NCI-H187 (cell line): ENCODE measurements around the gene RPH3AL.

ENCODE experiments used
- DNase-seq, 2 experiments: peaks; one replicate each; lab custom pipeline; 2025; lab: John Stamatoyannopoulos, UW

RPH3AL gene

DNA sequence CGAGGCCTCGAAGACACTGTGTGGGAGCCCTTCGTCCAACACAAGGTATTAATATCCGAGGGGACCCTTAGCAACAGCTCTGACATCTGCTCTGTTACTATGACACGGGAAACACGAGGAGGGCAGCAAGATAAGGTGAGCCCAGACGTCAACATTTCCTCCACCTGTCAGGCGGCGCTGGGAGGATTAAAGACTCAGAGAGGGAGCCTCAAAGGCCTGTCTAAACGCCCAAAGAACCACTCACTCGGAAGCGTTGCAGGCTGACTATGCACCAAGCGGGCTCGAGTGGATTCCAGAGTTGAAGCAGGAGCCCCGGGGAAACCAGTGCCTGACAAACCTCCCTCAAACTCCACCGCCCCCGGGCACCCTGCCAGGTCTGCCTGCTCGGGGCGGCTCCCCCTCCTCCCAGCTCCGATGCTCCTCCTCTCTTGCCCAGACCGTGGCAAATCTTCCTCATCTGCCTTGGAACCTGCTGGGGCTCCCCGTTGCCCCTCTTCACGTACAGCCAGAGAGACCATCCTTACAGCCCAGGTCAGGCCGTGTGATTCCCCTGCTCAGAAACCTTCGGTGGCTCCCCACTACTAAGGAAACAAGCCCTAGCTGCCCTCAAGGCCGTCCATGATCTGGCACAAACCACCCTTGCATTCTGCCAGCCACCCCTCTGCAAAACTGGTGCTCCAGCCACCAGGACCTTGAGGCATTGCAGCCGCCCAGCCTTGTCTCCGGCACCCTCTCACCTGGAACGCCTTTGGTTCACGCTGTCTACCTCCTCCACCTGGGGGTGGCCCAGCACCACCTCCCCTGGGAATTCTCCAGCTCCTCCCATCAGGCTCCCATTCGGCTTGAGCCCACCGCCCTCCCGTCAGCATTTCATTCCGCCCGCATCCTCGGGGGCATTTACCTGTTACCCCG, 16.2 kb downstream of the RPH3AL start:
- no peak for DNase-seq

DNA sequence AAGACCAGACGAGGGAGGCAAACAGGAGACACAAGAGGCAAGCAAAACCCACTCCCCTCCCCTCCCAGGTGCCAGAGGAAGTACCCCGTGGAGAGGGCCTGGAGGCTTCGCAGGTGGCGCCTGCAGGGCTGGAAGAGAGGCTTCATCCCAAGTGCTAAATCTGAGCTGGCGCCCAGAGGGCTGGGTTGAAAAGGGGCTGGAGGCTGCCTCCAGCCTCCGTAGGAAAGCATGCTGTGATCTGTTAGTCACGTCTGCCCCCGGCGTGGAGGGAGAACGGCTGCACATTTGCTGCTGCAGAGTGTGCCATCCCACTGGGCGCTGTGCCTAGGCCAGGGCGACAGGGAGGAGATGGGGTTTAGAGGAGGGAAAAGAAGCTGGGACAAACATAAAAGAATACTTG, 16.9 kb downstream of the RPH3AL start:
- DNase-seq: peak in 1 of 2 experiments; percentile 58

DNA sequence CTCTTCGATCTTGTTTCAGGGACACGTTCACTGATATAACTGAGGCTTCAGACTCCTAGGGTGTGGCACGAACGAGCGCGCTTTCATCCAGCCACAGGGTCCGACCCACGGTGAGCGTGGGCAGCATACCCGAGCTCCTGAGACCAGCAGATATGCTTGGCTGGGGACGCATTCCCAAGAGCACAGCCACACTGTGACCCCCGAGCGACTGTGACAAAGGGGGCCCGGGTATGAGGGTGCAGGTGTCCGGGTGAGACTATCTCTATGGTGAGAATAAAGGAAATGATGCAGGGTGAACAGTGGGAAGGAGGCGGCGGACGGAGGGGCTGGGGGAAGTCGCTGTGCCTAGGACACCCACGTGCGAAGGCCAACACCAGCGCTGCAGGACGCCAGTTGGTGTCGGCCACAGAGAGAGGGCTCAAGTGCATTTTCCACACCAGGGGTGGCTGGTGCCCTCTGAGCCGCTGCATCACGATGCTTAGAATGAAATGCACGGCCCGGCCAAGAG, 17.6 kb downstream of the RPH3AL start:
- DNase-seq: no peak

DNA sequence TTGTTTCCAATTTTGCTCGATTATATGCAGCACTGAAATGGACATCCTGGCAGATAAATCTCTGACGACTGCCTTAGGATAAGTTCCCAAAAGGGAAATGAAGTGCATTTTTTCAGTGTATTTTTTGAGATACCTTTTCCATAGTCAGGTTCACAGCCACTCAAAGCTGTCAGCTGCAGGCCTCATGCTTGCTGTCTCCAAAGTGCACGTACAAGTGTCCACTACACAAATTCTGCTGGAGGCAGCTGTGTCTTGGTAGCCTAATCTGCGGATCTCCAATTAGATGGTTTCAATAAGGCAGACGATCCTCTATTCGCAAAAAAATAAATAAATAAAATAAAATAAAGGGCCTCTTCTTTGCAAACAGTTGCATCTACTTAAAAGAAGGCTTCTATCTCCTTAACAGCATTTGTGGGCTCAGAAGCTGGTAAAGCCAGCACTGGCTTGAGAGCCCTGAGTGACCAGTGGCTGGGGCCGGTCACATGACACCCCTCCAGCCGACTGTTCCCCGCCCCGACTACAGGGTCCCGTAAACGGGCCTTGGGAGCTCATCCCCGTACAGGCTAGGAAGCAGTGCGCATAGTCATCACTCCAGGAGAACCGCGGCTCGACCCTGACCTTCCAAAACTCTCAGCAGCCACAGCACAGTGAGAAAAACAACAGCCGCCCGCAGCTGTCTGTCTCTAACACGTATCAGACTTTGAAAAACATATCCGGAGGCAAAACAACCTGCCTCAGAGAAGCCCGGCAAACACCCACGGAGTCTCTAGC, 18.8 kb downstream of the RPH3AL start:
- DNase-seq: no peak

DNA sequence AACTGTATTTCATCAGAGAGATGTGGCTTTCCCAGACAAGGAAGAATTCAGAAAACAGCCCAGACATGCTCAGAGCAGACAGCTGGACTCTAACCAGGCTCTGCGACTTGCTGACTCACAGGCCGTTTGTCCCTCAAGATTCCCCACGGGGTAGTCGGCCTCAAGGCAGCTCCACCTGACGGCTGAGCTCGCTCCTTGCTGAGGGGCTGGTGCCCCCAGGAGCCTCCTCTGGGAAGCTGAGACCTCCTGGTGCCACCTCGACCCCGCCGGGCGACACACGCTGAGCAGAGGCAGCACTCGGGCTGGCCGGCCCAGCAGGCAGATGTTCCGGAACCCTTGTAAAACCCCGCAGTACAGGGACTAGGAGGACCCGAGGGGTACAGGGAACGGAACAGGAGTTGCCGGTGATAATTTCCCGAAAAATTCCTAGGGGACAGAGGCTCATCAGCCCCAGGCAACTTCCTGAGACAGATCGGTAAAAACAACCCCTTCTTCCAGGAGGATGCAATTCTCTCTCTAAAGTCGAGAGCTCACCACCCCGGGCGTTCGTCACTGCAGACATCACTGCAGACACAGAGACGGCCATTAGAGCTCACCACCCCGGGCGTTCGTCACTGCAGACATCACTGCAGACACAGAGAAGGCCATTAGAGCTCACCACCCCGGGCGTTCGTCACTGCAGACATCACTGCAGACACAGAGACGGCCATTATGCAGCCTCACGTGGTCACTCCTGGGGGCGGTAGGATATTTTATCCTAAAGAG, 19.9 kb downstream of the RPH3AL start:
- DNase-seq: no peak

DNA sequence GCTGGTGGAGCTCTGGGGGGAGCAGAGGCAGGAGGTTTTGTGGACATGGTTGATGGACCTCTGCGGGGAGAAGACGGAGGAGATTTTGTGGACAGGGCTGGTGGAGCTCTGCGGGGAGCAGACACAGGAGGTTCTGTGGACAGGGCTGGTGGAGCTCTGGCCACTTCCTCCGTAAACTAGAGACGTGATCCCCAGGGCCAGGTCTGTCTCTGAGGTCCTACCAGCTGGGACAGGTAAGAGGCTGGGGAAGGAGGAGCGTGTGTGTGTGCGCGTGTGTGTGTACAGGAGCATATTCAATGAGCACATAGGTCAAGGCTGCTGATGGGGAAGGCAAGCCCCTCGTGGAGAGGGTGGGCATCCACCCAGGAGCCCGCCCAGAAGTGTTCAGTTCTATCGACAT, 20.6 kb downstream of the RPH3AL start:
- no peak for DNase-seq

DNA sequence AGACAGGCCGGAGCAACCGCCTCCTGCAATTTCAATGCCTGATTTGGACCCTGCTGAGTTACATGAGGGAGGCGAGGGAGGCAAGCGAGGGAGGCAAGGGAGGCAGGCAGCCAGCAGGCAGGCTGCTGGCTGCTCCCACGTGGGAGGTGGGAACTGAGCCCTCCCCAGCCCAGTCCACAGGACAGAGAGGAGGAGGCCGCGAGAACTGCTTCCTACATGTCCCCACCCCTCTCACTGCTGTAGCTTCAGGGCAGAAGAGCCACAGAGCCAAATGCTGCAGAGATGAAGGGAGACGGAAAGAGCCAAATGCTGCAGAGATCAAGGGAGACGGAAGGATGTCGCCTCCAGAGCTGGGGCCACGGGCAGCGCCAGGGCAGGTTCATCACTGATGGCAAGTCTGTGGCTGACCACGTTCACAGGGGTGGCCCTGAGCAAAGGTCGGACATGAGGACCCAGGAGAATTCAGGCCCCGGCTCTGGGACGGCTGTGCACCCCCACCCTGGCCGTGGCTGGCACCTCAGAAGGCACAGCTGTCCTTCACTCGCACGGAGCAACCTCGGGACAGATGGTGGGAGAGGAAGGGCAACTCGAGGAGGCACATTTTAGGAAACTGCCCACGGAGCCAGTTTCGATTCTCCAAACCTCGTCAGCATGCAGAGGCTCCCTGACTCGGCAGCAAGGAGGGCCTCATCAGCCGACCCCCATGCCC, 21.5 kb downstream of the RPH3AL start:
- no peak for DNase-seq

DNA sequence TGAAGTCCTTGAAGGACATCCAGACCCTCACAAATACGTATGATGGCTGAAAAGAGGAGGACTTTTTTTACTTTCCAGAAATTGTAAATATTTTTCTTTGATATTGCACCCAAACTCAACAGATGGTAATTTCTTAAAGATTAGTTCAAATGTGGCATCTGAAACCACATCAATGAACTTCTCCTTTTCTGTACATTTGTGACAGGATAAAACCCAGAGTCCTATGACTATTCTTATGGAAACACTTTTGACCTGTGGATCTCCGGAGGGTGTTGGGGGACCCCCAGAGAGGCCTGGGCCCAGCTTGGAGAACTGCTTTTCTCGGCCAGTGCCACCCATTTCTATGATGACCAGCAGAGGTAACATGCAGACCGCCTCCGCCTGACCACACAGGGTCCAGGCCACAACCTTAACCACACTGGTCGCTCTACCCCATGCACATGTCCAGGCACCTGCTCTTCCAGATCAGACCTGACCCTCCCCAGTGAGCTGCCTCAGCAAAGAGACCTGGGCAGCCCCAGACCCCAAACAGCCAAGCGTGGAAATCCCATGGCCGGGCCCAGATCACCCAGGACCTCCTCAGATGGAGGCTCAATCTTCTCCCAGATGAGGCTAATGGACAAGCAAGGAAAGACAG, 22.7 kb downstream of the RPH3AL start:
- no peak for DNase-seq

DNA sequence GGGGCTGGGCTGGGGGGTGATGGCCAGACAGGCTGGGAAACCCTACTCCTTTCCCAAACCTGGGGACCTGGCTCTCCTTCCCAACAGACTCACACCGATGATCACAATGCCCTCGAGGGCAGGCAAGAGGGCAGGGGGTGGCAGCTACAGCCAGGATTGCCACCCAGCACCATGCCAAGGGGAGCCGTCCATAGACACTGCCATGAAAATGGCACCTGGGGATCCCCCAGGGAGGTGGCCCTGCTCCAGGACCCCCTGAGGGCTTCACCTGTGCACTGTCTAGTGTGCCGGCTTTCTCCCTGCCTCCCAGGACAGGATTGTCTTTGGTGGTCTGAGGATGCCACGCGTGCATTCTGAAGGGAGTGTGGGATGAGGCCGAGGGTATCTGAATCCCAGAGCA, 24.6 kb downstream of the RPH3AL start:
- no peak for DNase-seq

DNA sequence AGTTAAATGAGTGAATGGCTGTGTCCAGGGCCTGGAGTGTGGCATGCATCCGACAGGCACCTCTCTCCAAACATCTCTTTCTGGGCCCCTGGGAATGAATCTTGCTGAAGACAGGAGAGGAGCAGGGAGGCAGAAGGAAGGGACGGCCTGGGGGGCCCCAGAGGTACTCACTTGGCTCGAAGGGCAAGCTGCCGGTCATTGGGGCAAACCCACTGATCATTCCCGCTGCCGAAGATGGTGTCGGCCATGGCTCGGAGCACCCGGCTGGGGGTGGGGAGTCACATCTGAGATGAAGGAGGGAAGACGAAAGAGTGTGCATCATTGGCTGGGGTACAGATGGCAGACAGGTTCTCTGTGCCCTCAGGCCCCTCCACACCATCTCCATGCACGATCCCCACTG, 25.3 kb downstream of the RPH3AL start:
- DNase-seq: no peak

DNA sequence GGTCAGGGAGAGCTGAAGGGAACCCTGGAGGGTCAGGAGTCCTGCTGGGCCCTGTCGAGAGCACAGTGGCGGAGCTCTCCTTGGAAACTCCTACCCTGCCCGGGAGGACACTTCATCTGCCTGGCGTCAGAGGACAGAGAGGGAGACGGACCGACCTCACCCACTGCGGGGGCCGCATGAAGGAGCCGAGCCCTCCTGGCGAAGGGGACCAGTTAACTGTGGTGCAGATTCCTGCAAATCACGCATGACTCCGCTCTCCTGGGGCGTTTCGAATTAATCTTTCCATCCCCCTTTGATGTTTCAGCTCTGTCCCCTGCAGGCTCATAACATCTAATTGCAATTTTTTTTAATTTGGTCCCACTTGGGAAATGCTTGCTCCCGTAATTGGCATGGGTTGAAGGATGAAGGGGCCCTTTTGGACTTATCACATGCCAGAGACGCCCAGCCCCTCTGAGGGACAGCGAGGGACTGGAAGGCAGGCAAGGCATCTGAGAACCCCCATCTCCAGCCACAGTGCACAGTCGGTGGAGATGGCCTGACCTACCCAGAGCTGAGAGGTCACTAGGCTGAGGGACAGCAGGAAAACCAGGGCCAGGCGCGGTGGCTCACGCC, 26.5 kb downstream of the RPH3AL start:
- no peak for DNase-seq

DNA sequence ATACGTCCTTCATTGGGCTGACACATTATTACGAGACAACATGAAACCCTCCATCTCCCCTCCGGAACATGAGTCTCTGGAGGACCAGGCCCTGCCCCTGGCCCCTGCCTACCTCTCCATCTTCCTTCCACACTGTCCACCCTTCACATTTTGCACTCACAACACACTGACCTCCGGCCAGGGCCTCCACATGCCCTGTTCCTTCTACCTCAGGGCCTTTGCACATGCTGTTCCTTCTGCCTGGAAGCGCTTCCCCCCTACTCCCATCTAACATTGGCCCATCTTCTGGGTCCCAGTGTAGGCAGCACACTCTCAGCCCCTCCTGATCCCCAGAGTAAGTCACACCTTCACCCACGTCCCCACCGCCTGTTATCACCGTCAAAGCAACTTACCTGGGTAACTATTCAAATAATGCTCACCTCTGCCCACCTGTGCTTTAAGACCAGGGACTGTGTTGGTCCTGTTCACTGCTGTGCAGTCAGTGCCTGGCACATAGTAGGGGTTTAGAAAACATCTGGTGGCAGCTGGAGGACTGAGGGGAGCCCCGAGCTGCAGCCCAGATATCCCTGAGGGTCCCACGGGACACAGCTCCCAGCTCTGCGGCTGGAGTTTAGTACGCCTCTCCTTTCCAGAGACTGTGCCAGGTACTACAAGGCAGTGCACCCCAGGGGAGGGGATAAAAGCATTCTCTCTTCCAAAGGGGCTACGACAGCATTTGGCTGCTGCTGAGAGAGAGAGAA, 27.2 kb downstream of the RPH3AL start:
- DNase-seq: no peak

DNA sequence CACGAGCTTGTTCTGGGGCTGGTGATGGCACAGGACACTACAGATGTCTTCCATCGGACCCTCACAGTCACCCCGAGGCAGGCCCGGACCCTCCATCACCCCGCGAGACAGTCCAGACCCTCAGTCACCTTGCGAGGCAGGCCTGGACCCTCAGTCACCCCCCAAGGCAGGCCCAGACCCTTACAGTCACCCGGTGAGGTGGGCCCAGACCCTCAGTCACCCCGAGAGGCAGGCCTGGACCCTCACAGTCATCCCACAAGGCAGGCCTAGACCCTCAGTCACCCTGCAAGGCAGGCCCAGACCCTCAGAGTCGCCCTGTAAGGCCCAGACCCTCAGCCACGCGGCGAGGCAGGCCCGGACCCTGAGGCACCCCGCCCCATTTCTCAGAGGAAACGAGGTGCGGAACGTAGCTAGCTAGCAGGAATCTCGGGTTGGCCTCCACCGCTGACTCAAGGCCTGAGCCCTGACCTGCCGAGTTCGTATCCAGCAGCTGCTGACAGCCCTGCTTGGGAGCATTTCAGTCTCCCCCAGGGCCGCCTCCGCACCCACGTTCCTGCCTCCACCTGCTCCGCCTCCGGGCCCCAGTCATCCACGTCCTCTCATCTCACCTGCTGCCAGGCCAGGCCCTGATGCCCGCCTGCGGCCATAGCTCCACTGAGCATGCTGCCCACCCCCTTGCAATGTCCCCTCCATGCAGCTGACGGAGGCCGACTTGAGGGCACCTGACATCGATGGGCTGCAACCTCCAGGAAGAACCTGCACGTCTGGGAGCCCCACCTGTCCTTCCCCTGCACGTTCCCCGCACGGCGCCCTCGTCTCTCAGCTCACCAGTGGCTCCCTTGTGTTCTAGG, 28.7 kb downstream of the RPH3AL start:
- DNase-seq: no peak

DNA sequence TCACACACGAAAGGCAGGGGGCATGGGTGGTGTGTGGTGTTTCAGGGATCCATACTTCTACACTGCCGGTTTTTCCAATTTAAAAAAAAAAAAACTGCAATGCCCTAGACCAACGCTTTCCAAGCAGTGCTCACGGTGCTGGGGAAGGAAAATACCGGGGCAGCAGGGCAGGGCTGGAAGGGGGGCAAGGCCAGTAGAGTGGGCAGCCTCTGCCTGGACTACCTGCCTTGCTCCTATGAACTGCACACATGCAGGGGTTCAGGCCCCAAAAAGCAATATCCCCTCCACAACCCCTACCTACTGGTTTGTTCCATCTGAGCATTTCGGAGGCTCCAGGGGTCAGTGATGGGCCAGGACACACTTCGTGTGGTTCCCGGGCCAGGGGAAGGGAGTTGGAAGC, 29.4 kb downstream of the RPH3AL start:
- no peak for DNase-seq

DNA sequence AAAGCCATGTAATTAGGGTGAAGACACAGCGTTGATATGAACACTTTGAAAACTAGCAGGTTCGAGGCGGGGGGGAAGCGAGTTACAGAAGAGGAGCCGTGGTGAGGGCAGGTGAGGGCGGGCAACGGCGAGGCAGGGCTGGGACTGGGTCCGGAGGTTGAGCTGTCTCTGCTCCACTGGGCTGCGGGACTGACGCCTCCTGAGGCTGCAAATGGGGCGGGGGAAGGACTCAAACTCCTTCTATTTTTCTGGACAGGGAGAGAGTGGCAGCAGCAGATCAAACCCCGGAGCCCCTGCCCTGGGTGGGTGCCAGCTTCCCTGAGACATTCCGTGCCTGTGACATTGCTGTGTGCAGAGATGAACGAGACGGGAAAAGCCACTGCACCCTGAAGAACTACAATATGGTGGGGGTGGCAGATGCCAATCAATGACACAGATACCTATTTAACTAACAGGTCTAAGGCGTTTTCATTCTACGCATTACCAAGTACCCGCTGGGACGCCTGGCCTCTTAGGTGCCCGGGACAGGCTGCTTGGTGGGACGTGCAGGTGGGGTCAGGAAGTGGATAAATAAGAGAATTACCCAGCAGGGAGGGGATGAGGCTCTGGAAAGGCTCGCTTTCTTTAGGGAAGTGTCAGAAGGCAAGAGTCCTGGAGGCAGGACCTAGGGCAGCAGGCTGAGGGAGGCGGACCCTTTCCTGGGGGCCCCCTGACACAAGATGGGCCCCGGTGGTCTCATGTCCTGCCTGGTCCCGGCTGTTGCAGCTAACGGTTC, 30.4 kb downstream of the RPH3AL start:
- DNase-seq: no peak

DNA sequence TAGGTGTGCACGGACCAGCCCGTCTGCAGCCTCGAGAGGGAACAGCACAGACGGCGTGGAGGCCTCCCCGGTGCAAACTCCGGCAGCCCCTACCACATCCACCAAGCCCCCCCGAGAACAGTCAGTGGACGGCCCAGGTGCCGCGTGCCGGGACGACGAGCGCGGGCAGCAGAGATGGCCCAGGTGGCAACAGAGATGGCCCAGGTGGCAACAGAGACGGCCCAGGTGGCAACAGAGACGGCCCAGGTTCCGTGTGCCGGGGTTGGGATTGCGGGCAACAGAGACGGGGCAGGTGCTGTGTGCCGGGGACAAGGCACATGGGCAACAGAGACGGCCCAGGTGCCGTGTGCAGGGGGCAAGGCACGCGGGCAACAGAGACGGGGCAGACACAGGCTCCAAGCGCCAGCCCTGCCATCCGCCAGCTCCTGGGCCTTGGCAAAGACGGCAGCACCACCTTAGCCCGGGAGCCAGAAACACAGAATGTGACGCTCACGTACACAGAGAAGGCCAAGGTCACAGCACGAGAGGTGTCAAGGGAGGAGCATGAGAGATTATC, 31.1 kb downstream of the RPH3AL start:
- no peak for DNase-seq

DNA sequence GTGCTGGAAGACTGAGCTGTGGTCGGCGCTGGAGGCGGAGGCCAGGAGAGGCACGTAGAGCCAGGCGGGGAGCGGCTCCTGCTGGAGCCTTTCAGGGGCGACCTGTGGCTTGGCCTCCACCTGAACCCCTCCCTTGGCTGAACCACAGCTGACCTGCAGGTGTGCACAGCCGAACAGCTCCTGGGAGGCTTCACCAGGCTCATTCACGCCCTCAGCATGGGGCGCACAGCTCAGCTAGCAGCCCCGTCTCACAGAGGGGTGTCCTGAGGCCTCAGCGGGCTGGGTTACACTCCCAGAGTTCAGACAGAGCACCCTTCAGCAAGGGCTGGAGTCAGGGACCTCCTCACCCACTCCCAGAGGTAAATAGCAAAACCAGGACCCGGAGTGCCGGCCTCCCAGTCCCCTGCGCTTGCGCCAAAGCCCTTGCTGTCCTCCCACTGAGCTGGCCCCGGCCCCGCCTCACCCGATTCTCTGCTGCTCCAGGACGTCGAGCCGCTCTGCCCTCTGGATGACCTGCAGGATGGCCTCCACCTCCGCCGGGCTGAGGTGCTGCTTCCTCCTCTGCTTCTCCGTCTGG, 31.7 kb downstream of the RPH3AL start:
- no peak for DNase-seq

DNA sequence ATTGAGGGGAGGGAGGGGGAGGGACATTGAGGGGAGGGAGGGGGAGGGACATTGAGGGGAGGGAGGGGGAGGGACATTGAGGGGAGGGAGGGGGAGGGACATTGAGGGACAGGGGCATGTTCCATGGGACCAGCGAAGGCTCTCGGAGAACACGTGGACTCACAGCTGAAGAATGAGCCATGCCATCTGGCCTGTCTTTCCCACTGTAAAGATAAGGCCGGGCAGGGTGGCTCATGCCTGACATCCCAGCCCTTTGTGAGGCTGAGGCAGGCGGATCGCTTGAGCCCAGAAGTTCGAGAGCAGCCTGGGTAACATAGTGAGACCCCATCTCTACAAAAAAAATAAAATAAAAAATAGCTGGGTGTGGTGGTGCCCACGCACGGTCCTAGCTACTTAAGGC, 32.5 kb downstream of the RPH3AL start:
- DNase-seq: no peak
